ENCODE results near the gene CEP44. TPM values are rescaled to one million over a fixed set of nuclear protein-coding genes. Genes with fewer than 3 reads are reported as not detected.

CEP44 gene
- total RNA-seq, 1 experiment from 2014 or later = 20.0 TPM

DNA sequence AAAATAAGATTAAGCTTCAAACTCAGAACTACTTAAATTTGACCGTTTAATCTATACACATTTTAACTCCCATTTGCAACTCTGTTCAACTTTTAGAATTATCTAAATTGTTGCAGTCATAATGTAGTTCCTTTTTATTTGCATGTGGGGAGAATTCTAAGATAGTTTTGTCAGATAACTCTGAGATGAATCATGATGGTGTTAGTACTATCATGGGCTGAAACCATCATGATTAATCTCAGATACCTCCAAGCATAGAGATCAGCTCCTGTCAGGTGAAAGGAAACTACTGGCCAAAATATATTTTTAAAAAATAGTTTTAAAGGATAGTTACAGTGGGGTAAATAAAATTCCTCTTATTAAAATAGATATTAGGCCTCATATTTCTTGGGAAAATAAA, 39.3 kb upstream of the CEP44 start:
- CTCF ChIA-PET = no interaction called here
- H3K27me3 Mint-ChIP-seq (ENCODE audit: insufficient read depth, unreplicated experiment) = no peaks in the 10 kb centered on the region
- TF ChIP-seq CTCF (IDR thresholded peaks at IDR 0.05; ENCODE audit: insufficient read depth in 1 of 2, low read depth in 1 of 2, low read length in 1 of 2, severe bottlenecking in 1 of 2, unreplicated experiment in 1 of 2) = no peak
- H3K4me1 Mint-ChIP-seq (ENCODE audit: low read depth, unreplicated experiment) = no peaks in the 10 kb centered on the region
- H3K27ac Mint-ChIP-seq (ENCODE audit: unreplicated experiment) = no peak overlapping the region
- no peaks in the 10 kb centered on the region for H3K36me3 ChIP-seq (ENCODE audit: control insufficient read depth, insufficient read depth, low read length)
- no peaks in the 10 kb centered on the region for H3K27me3 ChIP-seq (replicated peaks; ENCODE audit: control insufficient read depth, insufficient read depth, low read length)
- BruUV-seq (replicated peaks) = no TSS peak
- no peak for DNase-seq
- H3K4me3 ChIP-seq (ENCODE audit: low read depth, low read length) = no peak overlapping the region
- H3K9me3 ChIP-seq = no peaks in the 10 kb centered on the region
- intact Hi-C loops (cut with micrococcal nuclease; ENCODE audit: unreplicated experiment) = no loop called here
- no peaks in the 10 kb centered on the region for H3K9me3 Mint-ChIP-seq (ENCODE audit: unreplicated experiment)
- H3K4me3 Mint-ChIP-seq (ENCODE audit: unreplicated experiment) = no peak overlapping the region
- POLR2A ChIA-PET = no interaction called here
- H3K4me1 ChIP-seq = no peaks in the 10 kb centered on the region
- H3K36me3 Mint-ChIP-seq (ENCODE audit: insufficient read depth, unreplicated experiment) = no peaks in the 10 kb centered on the region

GRCh38 chr4:174245714-174246113, 38.0 kb upstream of the CEP44 start:
- H3K36me3 Mint-ChIP-seq (ENCODE audit: insufficient read depth, unreplicated experiment) = no peaks in the 10 kb centered on the region
- TF ChIP-seq CTCF (IDR thresholded peaks at IDR 0.05; ENCODE audit: insufficient read depth in 1 of 2, low read depth in 1 of 2, low read length in 1 of 2, severe bottlenecking in 1 of 2, unreplicated experiment in 1 of 2) = no peak
- POLR2A ChIA-PET = no interaction called here
- Histone ChIP-seq H3K27me3 (replicated peaks; ENCODE audit: control insufficient read depth, insufficient read depth, low read length) (no peaks in the 10 kb centered on the region), H3K4me1 (no peaks in the 10 kb centered on the region), H3K4me3 (ENCODE audit: low read depth, low read length) (no peak overlapping the region), H3K9me3 (no peaks in the 10 kb centered on the region), H3K36me3 (ENCODE audit: control insufficient read depth, insufficient read depth, low read length) (no peaks in the 10 kb centered on the region)
- no TSS peak for BruUV-seq (replicated peaks)
- DNase-seq = no peak
- no peaks in the 10 kb centered on the region for H3K9me3 Mint-ChIP-seq (ENCODE audit: unreplicated experiment)
- H3K4me3 Mint-ChIP-seq (ENCODE audit: unreplicated experiment) = no peak overlapping the region
- no peaks in the 10 kb centered on the region for H3K27me3 Mint-ChIP-seq (ENCODE audit: insufficient read depth, unreplicated experiment)
- no peaks in the 10 kb centered on the region for H3K4me1 Mint-ChIP-seq (ENCODE audit: low read depth, unreplicated experiment)
- intact Hi-C loops (cut with micrococcal nuclease; ENCODE audit: unreplicated experiment) = no loop called here
- no peak overlapping the region for H3K27ac Mint-ChIP-seq (ENCODE audit: unreplicated experiment)
- CTCF ChIA-PET = no interaction called here

- ChIA-PET CTCF (no interaction called here), POLR2A (no interaction called here)
- no peaks in the 10 kb centered on the region for H3K4me1 ChIP-seq
These were observed 35.3 kb upstream of the CEP44 start for GRCh38 chr4:174248407-174248806.

More at GRCh38 chr4:174248407-174248806, 35.3 kb upstream of the CEP44 start:
- H3K36me3 Mint-ChIP-seq (ENCODE audit: insufficient read depth, unreplicated experiment) = no peaks in the 10 kb centered on the region
- H3K4me3 ChIP-seq (ENCODE audit: low read depth, low read length) = no peak overlapping the region
- no peaks in the 10 kb centered on the region for H3K27me3 ChIP-seq (replicated peaks; ENCODE audit: control insufficient read depth, insufficient read depth, low read length)
- TF ChIP-seq CTCF (IDR thresholded peaks at IDR 0.05; ENCODE audit: insufficient read depth in 1 of 2, low read depth in 1 of 2, low read length in 1 of 2, severe bottlenecking in 1 of 2, unreplicated experiment in 1 of 2) = no peak
- H3K9me3 ChIP-seq = no peaks in the 10 kb centered on the region
- no TSS peak for BruUV-seq (replicated peaks)
- no peaks in the 10 kb centered on the region for H3K36me3 ChIP-seq (ENCODE audit: control insufficient read depth, insufficient read depth, low read length)
- DNase-seq = no peak
- H3K4me3 Mint-ChIP-seq (ENCODE audit: unreplicated experiment) = no peak overlapping the region
- intact Hi-C loops (cut with micrococcal nuclease; ENCODE audit: unreplicated experiment) = no loop called here
- H3K27me3 Mint-ChIP-seq (ENCODE audit: insufficient read depth, unreplicated experiment) = no peaks in the 10 kb centered on the region
- no peaks in the 10 kb centered on the region for H3K9me3 Mint-ChIP-seq (ENCODE audit: unreplicated experiment)
- no peak overlapping the region for H3K27ac Mint-ChIP-seq (ENCODE audit: unreplicated experiment)
- no peaks in the 10 kb centered on the region for H3K4me1 Mint-ChIP-seq (ENCODE audit: low read depth, unreplicated experiment)

All from Caco-2 (cell line).